Right lung (tissue), 5 donors: Measurements from ENCODE around the gene RNF11. TPM values are rescaled to one million over a fixed set of nuclear protein-coding genes. Genes with fewer than 3 reads are reported as not detected.

Experiments used
- DNase-seq, 2 donors: peaks; one replicate each; pipeline ENCODE4 v3.0.0-alpha.2; 2013
- polyA plus RNA-seq, 5 donors: library from polyadenylated mRNA; unstranded; fragments of 120-200 nt; gene quantifications; one replicate each; pipeline versions ENCODE4 v1.2.1 to v1.2.3, GENCODE V29; 2013; ENCODE audit warnings: inconsistent platforms in 1 of 5, low replicate concordance in 1 of 5; ENCODE audit not compliant: insufficient read length in 5 of 5, insufficient read depth in 1 of 5

The RNF11 gene
- polyA plus RNA-seq, 5 donors = 93.0 to 113 (median 107) TPM

- no peak for DNase-seq
Observed at GRCh38 chr1:51312718-51313117, 76.6 kb downstream of the RNF11 start.

DNA sequence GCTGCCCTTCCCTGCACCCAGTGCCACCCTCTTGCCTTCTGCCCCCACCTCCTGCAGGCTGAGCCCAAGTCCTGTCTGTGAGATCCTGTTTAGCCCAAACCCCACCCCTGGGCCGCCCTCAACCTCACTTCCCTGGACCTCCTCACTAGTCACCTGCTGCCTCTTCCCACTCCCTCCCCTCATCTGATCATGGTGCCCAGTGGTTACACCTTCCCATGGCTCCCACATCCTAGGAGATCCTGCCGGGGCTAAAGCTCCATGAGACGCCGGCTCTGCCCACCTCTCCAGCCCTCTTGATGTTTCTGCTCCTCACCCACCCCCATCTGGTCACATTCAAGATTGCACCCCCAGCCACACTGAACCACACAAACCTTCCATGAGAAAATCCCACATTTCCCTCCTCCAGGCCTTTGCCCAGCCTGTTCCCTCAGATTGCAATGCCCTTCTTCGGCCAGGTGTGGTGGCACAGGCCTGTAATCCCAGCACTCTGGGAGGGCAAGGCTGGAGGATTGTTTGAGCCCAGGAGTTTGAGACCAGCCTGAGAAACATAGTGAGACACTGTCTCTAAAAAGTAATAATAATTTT, 77.3 kb downstream of the RNF11 start:
- DNase-seq = no peak

DNA sequence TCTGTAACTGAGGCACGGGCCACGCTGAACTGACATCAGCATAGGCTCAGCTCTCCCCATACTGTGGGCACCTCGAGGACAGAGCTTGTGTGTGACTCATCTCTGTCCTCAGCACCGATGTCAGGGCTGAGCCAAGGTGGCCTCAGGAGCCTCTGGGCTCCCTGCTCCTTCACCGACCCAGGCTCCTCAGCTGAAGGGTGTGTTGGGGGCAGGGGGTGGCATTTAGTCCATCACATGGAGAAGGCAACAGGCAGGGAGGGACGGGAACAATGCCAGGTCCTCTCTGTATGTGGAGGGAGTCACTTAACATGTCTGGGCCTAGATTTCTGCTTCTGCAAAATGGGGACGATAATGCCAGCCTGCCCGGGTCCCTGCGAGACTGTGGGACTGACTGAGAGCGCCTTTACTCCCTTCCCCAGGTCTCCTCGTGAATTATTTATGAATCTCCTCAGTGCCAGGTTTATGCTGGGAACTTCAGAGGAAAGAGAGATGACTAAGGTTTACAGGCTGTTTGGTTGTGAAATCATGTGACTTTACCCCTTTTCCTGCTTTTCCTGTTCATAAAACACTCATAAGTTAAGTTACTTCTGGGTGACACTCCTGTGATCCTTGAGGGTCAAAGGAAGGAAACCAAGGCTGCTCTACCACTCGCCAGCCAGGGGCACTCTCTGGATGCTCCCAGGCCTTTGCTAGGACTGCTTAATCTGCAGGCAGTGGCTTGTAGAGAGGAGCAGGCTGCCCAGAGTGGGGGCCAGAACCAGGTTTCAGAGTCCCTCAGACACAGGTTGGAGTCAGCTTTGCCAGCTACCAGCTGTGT, 78.1 kb downstream of the RNF11 start:
- peak in 1 of 2 donors; percentile 38 for DNase-seq

GRCh38 chr1:51314974-51315373, 78.9 kb downstream of the RNF11 start:
- DNase-seq = peak in 1 of 2 donors; percentile 23

GRCh38 chr1:51316113-51316845, 80.2 kb downstream of the RNF11 start:
- peak in 1 of 2 donors; percentile 21 for DNase-seq

GRCh38 chr1:51316846-51317120, 80.7 kb downstream of the RNF11 start:
- no peak for DNase-seq

- DNase-seq = no peak
Observed at GRCh38 chr1:51317798-51318197, 81.7 kb downstream of the RNF11 start.

DNA sequence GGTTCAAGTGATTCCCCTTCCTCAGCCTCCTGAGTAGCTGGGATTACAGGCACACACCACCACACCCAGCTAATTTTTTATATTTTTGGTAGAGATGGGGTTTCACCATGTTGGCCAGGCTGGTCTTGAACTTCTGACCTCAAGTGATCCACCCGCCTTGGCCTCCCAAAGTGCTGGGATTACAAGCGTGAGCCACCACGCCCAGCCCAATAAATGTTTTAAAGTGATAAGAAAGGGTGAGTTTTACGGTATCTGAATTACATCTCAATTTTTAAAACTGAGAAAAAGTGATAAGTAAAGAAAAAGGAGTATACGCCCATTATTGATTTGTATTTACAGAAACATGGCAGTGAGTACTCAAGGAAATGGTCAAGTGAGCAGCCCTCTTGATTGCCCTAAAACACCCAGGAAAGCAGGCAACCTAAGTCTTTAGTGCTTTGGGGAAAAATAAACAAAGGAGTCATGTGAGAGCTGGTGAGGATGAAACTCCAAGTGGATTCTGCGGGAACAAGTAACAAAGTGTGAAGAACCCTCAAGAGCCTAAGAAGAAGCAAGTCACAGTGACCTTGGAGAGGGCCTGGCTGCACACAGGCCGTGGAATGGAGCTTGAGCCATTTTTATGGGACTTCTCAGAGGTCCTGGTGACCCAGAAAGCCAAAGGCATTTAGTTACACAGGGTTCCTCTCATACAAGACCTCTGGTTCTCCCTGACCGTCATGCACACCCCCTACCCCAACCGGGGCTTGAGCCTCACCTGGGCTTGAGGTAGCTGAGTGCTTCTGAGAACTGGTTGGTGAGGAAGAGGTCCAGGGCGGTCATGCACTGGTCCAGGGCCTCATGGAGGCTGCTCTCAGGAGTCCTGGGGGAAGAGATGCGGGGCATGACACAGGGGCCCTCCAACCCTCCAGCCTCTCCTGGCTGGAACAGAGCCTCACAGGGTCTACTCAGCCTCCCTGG, 85.2 kb downstream of the RNF11 start:
- DNase-seq = no peak

- no peak for DNase-seq
Observed at GRCh38 chr1:51321924-51322280, 85.8 kb downstream of the RNF11 start.

GRCh38 chr1:51322417-51323101, 86.5 kb downstream of the RNF11 start:
- DNase-seq = no peak

Other genes starting within 250 kb of the RNF11 start
- gene C1orf185, start 134.0 kb upstream of the RNF11 start, polyA plus RNA-seq = not detected
- 10 to 100 TPM in 3 of 5 donors, 1 to 10 TPM in 2; 7.8 to 12.9 (median 10.2) TPM for gene TTC39A, start 94.3 kb downstream of the RNF11 start, polyA plus RNA-seq